GM18909 (cell line): ENCODE results near the gene USP28.
"Not testable (repeated sequence)": the region's sequence is repeated elsewhere in the genome, so short reads cannot be mapped to it uniquely, and the experiment has no call there.

Experiments
- ATAC-seq: cut with Tn5 transposase; IDR thresholded peaks from one replicate; pipeline ENCODE4 v1.9.1; 2021; ENCODE audit warnings: mild to moderate bottlenecking; ENCODE audit not compliant: unreplicated experiment, poor library complexity

USP28 gene

GRCh38 chr11:113880971-113881370 lies 5.6 kb upstream of the USP28 start:
- ATAC-seq = no peak

- ATAC-seq = not testable (repeated sequence)
Measured at GRCh38 chr11:113879446-113879845, 4.1 kb upstream of the USP28 start.

- ATAC-seq = no peak
Measured at GRCh38 chr11:113877670-113878055, 2.3 kb upstream of the USP28 start.

- ATAC-seq = no peak
Measured at GRCh38 chr11:113876798-113877669, 1.7 kb upstream of the USP28 start.

- no peak for ATAC-seq
Measured at GRCh38 chr11:113876074-113876797, 864 bp upstream of the USP28 start.

- peak; percentile 35 for ATAC-seq
Measured at GRCh38 chr11:113874581-113875233, 665 bp downstream of the USP28 start.

- no peak for ATAC-seq
Measured at GRCh38 chr11:113874096-113874495, 1.3 kb downstream of the USP28 start.

- ATAC-seq = no peak
Measured at GRCh38 chr11:113873236-113873626, 2.1 kb downstream of the USP28 start.

- ATAC-seq = no peak
Measured at GRCh38 chr11:113871336-113871735, 4.0 kb downstream of the USP28 start.

GRCh38 chr11:113867843-113868503 lies 7.4 kb downstream of the USP28 start:
- no peak for ATAC-seq

- no peak for ATAC-seq
Measured at GRCh38 chr11:113865873-113866272, 9.5 kb downstream of the USP28 start.

- ATAC-seq = no peak
Measured at GRCh38 chr11:113864410-113864809, 11.0 kb downstream of the USP28 start.

- no peak for ATAC-seq
Measured at GRCh38 chr11:113862435-113862834, 12.9 kb downstream of the USP28 start.

GRCh38 chr11:113859665-113860064 lies 15.7 kb downstream of the USP28 start:
- ATAC-seq = no peak

GRCh38 chr11:113856966-113857759 lies 18.2 kb downstream of the USP28 start:
- no peak for ATAC-seq

GRCh38 chr11:113855803-113856202 lies 19.6 kb downstream of the USP28 start:
- ATAC-seq = no peak

- no peak for ATAC-seq
Measured at GRCh38 chr11:113850188-113850587, 25.2 kb downstream of the USP28 start.

- no peak for ATAC-seq
Measured at GRCh38 chr11:113849713-113850112, 25.7 kb downstream of the USP28 start.

GRCh38 chr11:113847580-113847979 lies 27.8 kb downstream of the USP28 start:
- no peak for ATAC-seq

GRCh38 chr11:113847111-113847510 lies 28.3 kb downstream of the USP28 start:
- no peak for ATAC-seq
